MV-4-11 (cell line): ENCODE results near the gene ICAM1.
"Not testable (repeated sequence)": the region's sequence is repeated elsewhere in the genome, so short reads cannot be mapped to it uniquely, and the experiment has no call there.

Experiments used
- DNase-seq: peaks from one replicate; lab custom pipeline; 2025; lab: John Stamatoyannopoulos, UW

ICAM1 gene

DNA sequence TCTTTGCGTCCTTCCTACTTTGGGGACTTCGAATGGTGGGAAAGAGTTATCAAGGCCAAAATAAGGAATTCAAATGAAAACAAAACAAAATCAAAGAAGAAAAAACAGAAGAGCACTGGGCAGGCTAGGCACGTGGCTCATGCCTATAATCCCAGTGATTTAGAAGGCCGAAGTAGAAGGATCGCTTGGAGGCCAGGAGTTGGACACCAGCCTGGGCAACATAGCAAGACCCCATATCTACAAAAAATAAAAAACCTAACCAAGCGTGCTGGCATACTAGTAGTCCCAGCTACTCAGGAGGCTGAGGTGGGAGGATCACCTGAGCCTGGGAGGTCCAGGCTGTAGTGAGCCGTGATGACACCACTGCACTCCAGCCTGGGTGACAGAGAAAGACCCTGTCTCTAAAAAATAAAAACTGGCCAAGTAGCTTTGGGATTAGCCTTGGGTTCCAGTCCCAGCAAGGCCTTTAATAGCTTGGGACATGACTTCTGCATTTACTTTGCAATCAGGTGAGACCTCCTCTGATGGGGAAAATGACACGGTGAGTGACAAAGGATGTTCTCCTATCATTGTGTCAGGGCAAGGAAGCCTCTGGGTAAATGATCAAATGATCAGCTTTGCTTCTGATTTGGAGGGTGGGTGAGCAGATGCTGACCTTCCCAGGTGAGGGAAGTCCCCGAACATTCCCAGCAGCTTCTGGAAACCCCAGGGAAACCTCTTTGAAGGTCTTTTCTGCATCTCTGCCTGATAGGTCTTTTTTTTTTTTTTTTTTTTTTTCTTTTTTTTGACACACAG is 7.1 kb downstream of the ICAM1 start:
- no peak for DNase-seq

- no peak for DNase-seq
Measured at GRCh38 chr19:10278935-10279334, 8.0 kb downstream of the ICAM1 start.

DNA sequence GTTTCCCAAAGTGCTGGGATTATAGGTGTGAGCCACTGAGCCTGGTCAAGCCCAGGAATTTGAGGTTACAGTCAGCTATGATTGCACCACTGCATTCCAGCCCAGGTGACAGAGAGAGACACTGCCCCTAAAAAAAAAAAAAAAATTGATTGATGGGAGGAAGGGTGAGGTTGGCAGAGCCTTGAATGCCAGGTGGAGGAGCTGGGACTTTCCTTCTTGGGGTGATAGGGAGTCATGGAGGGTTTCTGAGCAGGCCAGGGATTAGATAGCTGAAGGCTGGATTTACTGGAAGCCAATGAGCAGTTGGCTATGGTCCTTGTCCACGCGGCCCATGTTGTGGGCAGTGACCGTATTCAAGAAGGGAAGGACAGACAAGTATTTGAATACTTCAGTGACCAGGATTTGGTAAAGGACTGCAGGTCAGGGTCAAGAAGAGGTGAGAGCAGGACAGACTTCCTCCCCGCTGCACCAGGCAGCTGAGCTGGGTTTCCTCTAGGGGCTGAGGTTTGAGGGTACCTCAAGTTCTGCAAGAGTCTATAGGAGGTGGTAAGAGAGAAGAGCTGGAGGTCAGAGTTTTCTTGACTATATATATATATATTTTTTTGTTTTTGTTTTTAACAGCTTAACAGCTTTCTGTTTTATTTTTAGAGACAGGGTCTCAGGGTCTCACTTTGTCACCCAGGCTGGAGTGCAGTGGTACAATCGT is 9.0 kb downstream of the ICAM1 start:
- DNase-seq = peak; percentile 59

DNA sequence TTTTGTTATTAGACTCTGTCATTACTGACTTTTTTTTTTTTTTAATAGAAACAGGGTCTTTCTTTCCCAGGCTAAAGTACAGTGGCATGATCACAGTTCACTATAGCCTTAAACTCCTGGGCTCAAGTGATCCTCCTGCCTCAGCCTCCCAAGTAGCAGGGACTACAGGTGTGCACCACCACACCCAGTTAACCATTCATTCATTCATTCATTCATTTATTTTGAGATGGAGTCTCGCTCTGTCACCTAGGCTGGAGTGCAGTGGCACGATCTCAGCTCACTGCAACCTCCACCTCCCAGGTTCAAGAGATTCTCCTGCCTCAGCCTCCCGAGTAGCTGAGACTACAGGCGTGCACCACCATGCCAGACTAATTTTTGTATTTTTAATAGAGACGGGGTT is 11.1 kb downstream of the ICAM1 start:
- not testable (repeated sequence) for DNase-seq

DNA sequence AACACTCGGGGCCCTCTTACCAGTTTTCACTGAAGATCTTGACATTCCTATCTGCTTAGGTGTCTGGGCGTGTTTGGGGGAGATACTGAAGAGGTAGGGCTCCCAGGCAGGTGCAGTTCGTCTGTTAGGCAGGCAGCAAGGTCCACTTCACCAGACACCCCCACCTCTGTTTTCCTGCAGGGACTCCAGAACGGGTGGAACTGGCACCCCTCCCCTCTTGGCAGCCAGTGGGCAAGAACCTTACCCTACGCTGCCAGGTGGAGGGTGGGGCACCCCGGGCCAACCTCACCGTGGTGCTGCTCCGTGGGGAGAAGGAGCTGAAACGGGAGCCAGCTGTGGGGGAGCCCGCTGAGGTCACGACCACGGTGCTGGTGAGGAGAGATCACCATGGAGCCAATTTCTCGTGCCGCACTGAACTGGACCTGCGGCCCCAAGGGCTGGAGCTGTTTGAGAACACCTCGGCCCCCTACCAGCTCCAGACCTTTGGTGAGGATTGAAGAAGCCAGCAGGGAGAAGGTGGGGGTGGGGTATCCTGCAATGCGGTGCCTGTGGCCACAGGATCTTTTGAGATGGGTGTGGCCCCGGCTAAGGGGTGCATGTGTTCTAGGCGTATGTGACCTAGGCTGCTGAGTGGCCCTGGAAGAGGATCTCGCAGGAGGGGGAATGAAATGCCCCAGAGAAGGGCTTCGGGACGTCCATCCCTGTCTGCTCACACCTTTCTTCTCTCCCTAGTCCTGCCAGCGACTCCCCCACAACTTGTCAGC is 12.6 kb downstream of the ICAM1 start:
- DNase-seq = no peak

- DNase-seq = no peak
Measured at GRCh38 chr19:10284065-10284959, 13.4 kb downstream of the ICAM1 start.

- no peak for DNase-seq
Measured at GRCh38 chr19:10284960-10285278, 14.0 kb downstream of the ICAM1 start.

- DNase-seq = peak; percentile 46
Measured at GRCh38 chr19:10285393-10285792, 14.5 kb downstream of the ICAM1 start.

DNA sequence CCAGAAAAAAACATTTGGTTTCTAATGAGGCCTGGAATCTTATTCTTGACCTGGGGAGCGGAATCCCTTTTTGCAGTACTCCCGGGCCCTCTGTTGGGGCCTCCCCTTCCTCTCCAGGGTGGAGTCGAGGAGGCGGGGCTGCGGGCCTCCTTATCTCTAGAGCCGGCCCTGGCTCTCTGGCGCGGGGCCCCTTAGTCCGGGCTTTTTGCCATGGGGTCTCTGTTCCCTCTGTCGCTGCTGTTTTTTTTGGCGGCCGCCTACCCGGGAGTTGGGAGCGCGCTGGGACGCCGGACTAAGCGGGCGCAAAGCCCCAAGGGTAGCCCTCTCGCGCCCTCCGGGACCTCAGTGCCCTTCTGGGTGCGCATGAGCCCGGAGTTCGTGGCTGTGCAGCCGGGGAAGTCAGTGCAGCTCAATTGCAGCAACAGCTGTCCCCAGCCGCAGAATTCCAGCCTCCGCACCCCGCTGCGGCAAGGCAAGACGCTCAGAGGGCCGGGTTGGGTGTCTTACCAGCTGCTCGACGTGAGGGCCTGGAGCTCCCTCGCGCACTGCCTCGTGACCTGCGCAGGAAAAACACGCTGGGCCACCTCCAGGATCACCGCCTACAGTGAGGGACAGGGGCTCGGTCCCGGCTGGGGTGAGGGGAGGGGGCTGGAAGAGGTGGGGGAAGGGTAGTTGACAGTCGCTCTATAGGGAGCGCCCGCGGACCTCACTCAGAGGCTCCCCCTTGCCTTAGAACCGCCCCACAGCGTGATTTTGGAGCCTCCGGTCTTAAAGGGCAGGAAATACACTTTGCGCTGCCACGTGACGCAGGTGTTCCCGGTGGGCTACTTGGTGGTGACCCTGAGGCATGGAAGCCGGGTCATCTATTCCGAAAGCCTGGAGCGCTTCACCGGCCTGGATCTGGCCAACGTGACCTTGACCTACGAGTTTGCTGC is 16.1 kb downstream of the ICAM1 start, which contains the start of gene ICAM4:
Gene ICAM4 (plus strand): TSS at position 153 of the 935 bp plus-strand sequence. CDS start 58 bp downstream, at position 211.
- DNase-seq = peak; percentile 91

GRCh38 chr19:10288662-10289166 is 17.8 kb downstream of the ICAM1 start:
- DNase-seq = no peak

DNA sequence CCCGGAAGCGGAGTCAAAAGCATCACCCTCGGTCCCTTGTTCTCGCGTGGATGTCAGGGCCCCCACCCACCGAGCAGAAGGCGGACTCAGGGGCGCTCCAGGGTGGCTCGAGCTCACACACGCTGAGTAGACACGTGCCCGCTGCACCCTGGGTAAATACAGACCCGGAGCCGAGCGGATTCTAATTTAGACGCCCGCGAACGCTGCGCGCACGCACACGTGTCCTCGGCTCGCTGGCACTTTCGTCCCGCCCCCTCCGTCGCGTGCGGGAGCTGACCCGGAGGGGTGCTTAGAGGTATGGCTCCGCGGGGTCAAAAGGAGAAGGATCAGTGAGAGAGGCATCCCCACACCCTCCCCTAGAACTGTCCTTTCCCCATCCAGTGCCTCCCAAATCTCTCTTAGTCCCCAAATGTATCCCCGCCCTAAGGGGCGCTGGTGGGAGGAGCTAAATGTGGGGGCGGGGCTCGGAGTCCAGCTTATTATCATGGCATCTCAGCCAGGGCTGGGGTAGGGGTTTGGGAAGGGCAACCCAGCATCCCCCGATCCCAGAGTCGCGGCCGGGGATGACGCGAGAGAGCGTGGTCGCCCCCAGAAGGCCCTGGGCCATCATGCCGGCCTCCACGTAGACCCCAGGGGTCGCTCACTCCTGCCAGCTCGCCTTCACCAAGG is 18.4 kb downstream of the ICAM1 start:
- DNase-seq = peak; percentile 42

DNA sequence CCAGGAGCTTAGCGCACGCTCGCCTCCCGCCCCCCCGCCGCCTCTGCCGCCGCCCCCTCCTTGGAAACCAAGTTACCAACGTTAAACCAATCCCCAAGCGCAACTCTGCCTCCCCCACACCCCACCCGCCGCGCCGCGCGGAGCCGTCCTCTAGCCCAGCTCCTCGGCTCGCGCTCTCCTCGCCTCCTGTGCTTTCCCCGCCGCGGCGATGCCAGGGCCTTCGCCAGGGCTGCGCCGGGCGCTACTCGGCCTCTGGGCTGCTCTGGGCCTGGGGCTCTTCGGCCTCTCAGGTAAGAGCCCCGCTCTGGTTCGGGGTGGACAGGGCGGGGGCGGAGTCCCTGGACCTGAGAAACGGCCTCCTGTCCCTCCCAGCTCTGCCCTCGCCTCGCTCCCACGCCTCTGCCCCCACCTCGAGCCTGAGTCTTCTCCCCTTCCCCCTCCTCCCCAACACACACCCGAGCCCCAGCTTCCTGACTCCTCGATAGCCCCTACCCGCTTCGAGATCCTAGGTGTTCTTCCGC is 19.0 kb downstream of the ICAM1 start, which contains the start of gene ICAM5:
Gene ICAM5 (plus strand): TSS at position 117 of the 521 bp plus-strand sequence. CDS start 92 bp downstream, at position 209.
- DNase-seq = no peak

- DNase-seq = no peak
Measured at GRCh38 chr19:10290357-10290875, 19.5 kb downstream of the ICAM1 start.

GRCh38 chr19:10290876-10291553 is 20.1 kb downstream of the ICAM1 start:
- peak; percentile 70 for DNase-seq

DNA sequence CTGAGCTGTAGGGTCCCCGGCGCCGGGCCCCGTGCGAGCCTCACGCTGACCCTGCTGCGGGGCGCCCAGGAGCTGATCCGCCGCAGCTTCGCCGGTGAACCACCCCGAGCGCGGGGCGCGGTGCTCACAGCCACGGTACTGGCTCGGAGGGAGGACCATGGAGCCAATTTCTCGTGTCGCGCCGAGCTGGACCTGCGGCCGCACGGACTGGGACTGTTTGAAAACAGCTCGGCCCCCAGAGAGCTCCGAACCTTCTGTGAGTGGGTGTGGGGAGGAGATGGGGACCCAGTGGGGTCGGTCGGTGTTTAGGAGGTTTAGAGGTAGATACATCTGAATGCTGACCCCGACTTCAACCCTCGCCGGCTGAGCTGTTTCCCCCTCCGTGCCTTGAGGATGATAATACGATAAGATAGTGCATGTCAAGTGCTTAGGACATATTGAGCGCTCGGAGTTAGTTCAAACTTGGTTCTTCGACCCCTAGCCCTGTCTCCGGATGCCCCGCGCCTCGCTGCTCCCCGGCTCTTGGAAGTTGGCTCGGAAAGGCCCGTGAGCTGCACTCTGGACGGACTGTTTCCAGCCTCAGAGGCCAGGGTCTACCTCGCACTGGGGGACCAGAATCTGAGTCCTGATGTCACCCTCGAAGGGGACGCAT is 20.8 kb downstream of the ICAM1 start:
- no peak for DNase-seq

DNA sequence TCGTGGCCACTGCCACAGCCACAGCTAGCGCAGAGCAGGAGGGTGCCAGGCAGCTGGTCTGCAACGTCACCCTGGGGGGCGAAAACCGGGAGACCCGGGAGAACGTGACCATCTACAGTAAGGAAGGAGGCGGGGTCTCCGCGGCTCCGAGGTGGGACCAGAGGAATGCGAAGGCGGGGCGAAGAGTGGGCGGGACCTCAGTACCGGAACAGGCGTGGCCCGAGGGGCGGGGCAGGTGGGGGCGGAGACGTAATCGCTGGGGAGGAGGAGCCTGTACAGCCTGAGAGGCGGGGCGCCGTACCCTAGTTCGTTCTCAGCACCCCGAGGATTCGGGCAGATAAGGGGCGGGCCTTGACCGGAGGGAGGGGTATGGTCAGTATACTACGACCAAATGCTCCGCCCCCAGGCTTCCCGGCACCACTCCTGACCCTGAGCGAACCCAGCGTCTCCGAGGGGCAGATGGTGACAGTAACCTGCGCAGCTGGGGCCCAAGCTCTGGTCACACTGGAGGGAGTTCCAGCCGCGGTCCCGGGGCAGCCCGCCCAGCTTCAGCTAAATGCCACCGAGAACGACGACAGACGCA is 21.4 kb downstream of the ICAM1 start:
- DNase-seq = peak; percentile 65

DNA sequence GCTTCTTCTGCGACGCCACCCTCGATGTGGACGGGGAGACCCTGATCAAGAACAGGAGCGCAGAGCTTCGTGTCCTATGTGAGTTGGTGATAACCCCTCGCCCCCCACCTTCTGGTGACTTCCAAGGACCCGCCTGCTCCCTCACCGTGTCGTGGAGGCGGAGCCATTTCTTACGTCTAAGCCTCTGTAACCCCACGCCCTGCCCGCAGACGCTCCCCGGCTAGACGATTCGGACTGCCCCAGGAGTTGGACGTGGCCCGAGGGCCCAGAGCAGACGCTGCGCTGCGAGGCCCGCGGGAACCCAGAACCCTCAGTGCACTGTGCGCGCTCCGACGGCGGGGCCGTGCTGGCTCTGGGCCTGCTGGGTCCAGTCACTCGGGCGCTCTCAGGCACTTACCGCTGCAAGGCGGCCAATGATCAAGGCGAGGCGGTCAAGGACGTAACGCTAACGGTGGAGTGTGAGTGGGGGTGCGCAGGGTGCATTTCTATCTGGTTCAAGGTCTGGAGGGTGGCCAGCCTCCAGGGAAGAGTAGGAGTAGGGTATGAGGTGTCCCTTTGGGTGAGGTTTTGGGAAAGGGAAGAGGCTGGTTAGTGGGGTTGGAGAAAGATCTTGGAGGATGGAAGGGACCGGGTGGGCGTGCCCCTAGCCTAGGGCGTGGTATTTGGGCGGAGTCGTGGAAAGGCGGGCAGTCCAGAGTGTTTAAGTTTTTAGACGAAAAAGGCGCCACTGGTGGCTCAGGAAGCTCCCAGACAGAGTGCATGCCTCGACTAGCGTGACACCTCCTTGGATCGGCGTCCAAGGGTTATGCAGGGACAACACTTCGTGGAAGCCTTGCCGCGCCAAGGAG is 22.1 kb downstream of the ICAM1 start:
- peak; percentile 26 for DNase-seq
